GM13976 (cell line): Measurements from ENCODE around the gene LGALS4.

Experiments used
- DNase-seq: peaks from one replicate; pipeline ENCODE4 v3.0.0; 2012; ENCODE audit warnings: low spot score
- CTCF ChIP-seq: IDR thresholded peaks from 2 replicates; pipeline ENCODE4 v1.5.1; 2012; ENCODE audit warnings: borderline replicate concordance, mild to moderate bottlenecking; ENCODE audit not compliant: insufficient read depth; ENCODE audit errors: extremely low read depth, missing control alignments, control extremely low read depth
- in situ Hi-C: fragments of 300-500 bp; cut with MboI; formaldehyde crosslinking; loops from one replicate; pipeline ENCODE4 v1.12.0; 2022; ENCODE audit warnings: low sequenced_read_pairs, mixed read lengths, inconsistent platforms; ENCODE audit not compliant: unreplicated experiment

The LGALS4 gene

GRCh38 chr19:38848299-38849146 is 35.8 kb upstream of the LGALS4 start:
- no peak for TF ChIP-seq CTCF
- in situ Hi-C loops, result no loop called here
- no peak for DNase-seq

- no peak for TF ChIP-seq CTCF
- DNase-seq, result no peak
- in situ Hi-C loops, result no loop called here
These were observed 33.4 kb upstream of the LGALS4 start for GRCh38 chr19:38846097-38846496.

GRCh38 chr19:38845374-38846024 is 32.8 kb upstream of the LGALS4 start:
- in situ Hi-C loops, result no loop called here
- no peak for TF ChIP-seq CTCF
- DNase-seq, result no peak

- in situ Hi-C loops, result no loop called here
- DNase-seq, result no peak
- no peak for TF ChIP-seq CTCF
These were observed 31.4 kb upstream of the LGALS4 start for GRCh38 chr19:38844093-38844686.

GRCh38 chr19:38843175-38843758 is 30.5 kb upstream of the LGALS4 start:
- TF ChIP-seq CTCF, result no peak
- in situ Hi-C loops, result no loop called here
- no peak for DNase-seq

GRCh38 chr19:38842439-38843174 is 29.9 kb upstream of the LGALS4 start:
- in situ Hi-C loops, result no loop called here
- TF ChIP-seq CTCF, result no peak
- DNase-seq, result no peak
